ENCODE measurements around the gene AVPR2.

DNA sequence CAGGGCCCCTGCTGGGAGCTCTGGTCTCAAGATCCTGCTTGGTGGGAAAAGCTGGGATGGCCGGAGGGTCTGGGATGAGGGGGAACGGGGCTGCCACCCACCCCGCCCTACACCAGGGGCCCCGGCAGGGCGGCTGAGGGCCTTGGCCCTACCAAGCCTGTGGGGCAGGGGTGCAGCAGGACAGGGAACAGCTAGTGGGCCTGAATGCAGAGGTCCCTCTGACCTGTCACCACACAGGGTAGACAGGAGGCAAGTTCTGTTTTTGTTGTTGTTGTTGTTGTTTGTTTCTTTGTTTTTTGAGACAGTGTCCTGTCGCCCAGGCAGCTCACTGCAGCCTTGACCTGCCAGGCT lies 40.3 kb downstream of the AVPR2 start:
- TF ChIP-seq, protein P1, sequence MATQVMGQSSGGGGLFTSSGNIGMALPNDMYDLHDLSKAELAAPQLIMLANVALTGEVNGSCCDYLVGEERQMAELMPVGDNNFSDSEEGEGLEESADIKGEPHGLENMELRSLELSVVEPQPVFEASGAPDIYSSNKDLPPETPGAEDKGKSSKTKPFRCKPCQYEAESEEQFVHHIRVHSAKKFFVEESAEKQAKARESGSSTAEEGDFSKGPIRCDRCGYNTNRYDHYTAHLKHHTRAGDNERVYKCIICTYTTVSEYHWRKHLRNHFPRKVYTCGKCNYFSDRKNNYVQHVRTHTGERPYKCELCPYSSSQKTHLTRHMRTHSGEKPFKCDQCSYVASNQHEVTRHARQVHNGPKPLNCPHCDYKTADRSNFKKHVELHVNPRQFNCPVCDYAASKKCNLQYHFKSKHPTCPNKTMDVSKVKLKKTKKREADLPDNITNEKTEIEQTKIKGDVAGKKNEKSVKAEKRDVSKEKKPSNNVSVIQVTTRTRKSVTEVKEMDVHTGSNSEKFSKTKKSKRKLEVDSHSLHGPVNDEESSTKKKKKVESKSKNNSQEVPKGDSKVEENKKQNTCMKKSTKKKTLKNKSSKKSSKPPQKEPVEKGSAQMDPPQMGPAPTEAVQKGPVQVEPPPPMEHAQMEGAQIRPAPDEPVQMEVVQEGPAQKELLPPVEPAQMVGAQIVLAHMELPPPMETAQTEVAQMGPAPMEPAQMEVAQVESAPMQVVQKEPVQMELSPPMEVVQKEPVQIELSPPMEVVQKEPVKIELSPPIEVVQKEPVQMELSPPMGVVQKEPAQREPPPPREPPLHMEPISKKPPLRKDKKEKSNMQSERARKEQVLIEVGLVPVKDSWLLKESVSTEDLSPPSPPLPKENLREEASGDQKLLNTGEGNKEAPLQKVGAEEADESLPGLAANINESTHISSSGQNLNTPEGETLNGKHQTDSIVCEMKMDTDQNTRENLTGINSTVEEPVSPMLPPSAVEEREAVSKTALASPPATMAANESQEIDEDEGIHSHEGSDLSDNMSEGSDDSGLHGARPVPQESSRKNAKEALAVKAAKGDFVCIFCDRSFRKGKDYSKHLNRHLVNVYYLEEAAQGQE (IDR thresholded peaks at IDR 0.05; ENCODE audit: low read depth), result no peak
- TF ChIP-seq, protein P2, sequence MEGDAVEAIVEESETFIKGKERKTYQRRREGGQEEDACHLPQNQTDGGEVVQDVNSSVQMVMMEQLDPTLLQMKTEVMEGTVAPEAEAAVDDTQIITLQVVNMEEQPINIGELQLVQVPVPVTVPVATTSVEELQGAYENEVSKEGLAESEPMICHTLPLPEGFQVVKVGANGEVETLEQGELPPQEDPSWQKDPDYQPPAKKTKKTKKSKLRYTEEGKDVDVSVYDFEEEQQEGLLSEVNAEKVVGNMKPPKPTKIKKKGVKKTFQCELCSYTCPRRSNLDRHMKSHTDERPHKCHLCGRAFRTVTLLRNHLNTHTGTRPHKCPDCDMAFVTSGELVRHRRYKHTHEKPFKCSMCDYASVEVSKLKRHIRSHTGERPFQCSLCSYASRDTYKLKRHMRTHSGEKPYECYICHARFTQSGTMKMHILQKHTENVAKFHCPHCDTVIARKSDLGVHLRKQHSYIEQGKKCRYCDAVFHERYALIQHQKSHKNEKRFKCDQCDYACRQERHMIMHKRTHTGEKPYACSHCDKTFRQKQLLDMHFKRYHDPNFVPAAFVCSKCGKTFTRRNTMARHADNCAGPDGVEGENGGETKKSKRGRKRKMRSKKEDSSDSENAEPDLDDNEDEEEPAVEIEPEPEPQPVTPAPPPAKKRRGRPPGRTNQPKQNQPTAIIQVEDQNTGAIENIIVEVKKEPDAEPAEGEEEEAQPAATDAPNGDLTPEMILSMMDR (IDR thresholded peaks at IDR 0.05 in 2 of 3, conservative IDR thresholded peaks at IDR 0.05 in 1 of 3; ENCODE audit: borderline replicate concordance in 1 of 3, insufficient read depth in 1 of 3, low read depth in 2 of 3, low read length in 2 of 3), result no peak
- no peak for TF ChIP-seq POLR2A (IDR thresholded peaks at IDR 0.05; ENCODE audit: borderline replicate concordance, extremely low read depth, insufficient read depth, insufficient read length)

All from HCT116 (cell line).